Cortex of kidney (tissue), 1 donor: ENCODE measurements around the gene TEAD1.

Experiments used
- DNase-seq: peaks from one replicate; lab custom pipeline; 2025; lab: John Stamatoyannopoulos, UW

The TEAD1 gene

GRCh38 chr11:12835286-12835685 lies 161.1 kb downstream of the TEAD1 start:
- DNase-seq, result no peak

GRCh38 chr11:12838463-12839123 lies 164.4 kb downstream of the TEAD1 start:
- DNase-seq, result no peak

GRCh38 chr11:12840871-12841660 lies 166.8 kb downstream of the TEAD1 start:
- no peak for DNase-seq

- no peak for DNase-seq
These were observed 167.9 kb downstream of the TEAD1 start for GRCh38 chr11:12841946-12842630.

GRCh38 chr11:12842933-12843636 lies 168.9 kb downstream of the TEAD1 start:
- no peak for DNase-seq

GRCh38 chr11:12845163-12845562 lies 170.9 kb downstream of the TEAD1 start:
- no peak for DNase-seq

- no peak for DNase-seq
These were observed 171.6 kb downstream of the TEAD1 start for GRCh38 chr11:12845739-12846358.

GRCh38 chr11:12846786-12847615 lies 172.8 kb downstream of the TEAD1 start:
- DNase-seq, result no peak

- DNase-seq, result no peak
These were observed 174.2 kb downstream of the TEAD1 start for GRCh38 chr11:12848413-12848812.

- DNase-seq, result no peak
These were observed 179.1 kb downstream of the TEAD1 start for GRCh38 chr11:12853325-12853651.

GRCh38 chr11:12853652-12854296 lies 179.6 kb downstream of the TEAD1 start:
- no peak for DNase-seq

GRCh38 chr11:12854297-12854661 lies 180.1 kb downstream of the TEAD1 start:
- no peak for DNase-seq

- no peak for DNase-seq
These were observed 180.6 kb downstream of the TEAD1 start for GRCh38 chr11:12854829-12855228.

- DNase-seq, result no peak
These were observed 182.1 kb downstream of the TEAD1 start for GRCh38 chr11:12856338-12856737.

- no peak for DNase-seq
These were observed 183.4 kb downstream of the TEAD1 start for GRCh38 chr11:12857572-12857971.

- DNase-seq, result no peak
These were observed 185.8 kb downstream of the TEAD1 start for GRCh38 chr11:12859872-12860657.

- no peak for DNase-seq
These were observed 186.6 kb downstream of the TEAD1 start for GRCh38 chr11:12860827-12861226.

- no peak for DNase-seq
These were observed 188.7 kb downstream of the TEAD1 start for GRCh38 chr11:12862696-12863469.

- no peak for DNase-seq
These were observed 189.4 kb downstream of the TEAD1 start for GRCh38 chr11:12863605-12864121.
